Measurements from ENCODE around the gene PRELID2.
A peak's percentile ranks its signal among the peaks of the same experiment; 100 is the strongest.
"Not testable (repeated sequence)": the region's sequence is repeated elsewhere in the genome, so short reads cannot be mapped to it uniquely, and the experiment has no call there.

Gene PRELID2

DNA sequence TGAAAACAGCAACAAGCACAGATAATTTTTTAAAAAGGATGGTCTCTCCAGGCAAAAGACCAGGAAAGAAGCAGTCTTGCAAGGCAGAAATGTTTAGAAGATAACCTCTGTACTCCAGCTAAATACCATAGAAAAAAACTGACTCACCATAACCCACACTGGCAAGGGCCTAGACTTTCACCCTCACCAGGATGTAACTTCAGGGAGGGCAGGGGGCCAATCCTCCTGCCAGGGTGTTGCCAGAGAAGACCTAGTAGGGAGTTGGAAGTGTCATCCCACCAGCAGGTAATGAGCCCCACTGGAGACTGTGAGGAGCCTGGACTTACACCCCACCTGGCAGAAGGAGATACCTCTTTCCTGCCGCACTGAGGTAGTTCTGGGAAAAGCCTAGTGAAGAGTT is 97.6 kb downstream of the PRELID2 start:
- FAIRE-seq: no peak

DNA sequence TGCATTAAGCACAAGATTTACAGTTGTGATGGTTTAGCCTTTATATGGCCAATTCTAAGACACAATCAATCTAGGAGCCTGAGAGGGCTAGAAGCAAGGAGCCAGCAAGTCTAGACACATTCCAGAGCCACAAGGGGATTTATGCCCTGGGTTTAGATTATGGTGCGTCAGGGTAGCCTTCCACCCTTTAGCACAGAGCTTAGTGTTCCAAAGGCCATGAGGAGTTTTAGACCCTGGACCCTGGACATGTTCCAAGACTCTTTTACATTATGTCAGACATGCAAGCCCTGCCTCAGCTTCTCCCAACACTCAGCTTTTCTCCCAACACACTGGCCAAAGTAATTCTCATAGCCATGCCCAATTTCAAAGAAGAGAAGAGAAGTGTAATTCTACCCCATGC is 105.2 kb downstream of the PRELID2 start:
- not testable (repeated sequence) for FAIRE-seq

DNA sequence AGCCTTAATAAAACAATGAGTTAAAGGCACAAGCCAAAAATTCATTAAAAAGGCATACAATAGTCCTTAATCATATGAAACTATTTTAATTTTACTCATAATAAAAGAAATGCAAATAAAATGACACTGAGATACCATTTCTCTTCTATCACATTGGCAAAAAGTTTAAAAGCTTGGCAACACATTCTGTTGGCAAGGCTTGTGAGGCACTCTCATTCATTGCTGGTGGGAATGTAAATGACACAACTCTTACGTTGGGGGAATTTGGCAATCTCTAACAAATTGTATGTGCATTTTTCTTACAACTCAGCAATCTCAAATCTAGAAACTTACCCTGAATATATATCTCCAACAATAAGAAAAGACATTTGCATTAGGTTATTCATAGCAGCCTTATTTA is 111.6 kb downstream of the PRELID2 start:
- no peak for FAIRE-seq

DNA sequence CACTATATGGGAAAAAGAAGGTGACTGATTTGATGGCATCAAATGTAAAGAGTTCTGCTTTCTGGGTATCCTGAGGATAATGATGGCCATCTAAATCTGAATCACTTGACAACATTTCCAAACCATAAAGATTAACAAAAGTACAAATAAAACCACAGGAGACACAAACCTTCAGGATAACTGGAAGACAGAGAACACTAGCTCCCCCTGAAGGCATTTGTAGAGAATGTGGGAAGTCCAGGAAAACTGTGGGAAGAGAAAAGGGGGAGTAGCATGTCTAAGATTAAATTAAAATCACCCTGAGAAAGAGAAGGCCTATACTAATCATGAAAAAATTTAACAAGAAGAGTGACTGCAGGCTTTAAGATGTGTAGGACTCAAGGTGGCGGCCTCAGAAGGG is 116.2 kb downstream of the PRELID2 start:
- FAIRE-seq: peak; percentile 71

DNA sequence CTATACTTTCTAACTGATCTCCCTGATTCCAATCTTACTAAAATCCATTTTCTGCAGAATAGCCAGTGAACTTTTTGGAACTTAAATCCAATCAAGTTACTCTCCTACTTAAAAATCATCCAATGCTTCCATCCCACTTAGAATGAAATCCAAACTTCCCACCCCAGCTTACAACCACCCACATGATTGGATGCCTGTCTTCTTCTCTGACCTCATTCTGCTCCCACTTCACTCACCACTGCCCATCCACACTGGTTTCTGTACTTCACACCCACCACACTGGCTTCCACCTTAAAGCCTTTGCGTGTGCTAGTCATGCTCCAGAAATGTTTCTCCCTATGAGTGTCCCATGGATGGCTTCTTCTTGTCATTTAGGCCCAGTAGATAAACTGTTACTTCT is 119.7 kb downstream of the PRELID2 start:
- FAIRE-seq: no peak

DNA sequence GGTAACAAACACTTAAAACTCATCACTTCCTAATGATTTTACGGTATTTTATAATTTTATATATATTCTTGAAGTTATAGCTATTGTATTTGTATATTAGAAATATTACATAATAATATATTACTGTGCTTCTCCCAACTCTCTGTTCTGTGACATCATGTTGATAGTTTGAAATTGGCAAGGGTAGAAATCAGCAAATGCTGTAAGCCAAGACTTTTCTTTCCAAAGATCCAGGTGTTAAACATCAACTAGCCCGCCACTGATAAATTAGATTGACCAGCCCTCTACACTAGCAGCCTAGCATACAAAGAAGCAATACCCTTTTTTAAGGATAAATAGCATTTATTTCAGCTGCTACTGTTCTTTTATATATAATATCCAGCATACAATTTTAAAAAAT is 122.9 kb downstream of the PRELID2 start:
- FAIRE-seq: no peak

DNA sequence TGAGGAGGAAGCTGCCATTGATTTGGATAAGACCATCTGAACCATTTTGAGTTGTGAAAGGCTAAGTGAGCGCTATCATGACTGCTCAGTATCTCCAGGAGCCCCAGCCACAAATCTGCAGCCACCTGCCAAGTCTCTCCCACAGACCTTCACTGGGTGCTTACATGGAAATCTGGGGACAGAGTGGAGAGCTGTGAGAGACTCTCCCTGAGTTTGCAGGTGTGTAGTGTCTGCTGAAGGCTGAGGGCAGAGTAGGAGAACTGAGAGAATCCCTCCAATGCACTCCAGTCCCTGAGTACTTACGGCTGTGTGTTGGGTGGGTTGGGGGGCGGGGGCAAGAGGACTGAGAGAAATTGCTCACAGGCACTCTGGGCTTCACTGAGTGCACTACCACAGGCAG is 123.7 kb downstream of the PRELID2 start:
- no peak for FAIRE-seq
